Activated CD4-positive, CD25-positive, alpha-beta regulatory T cell treated with anti-CD3 and anti-CD28 coated beads, Interleukin-2, amount 50 U/mL, for 16 hours (primary cell): Measurements from ENCODE around the gene OTC.

Experiments used
- DNase-seq: peaks from one replicate; pipeline ENCODE4 v3.0.0-alpha.2; 2020; ENCODE audit warnings: low read depth, low spot score

OTC gene

GRCh38 chrX:38357747-38358673 lies 5.6 kb downstream of the OTC start:
- no peak for DNase-seq

GRCh38 chrX:38363046-38363445 lies 10.6 kb downstream of the OTC start:
- DNase-seq: no peak

- DNase-seq: no peak
Observed at GRCh38 chrX:38365954-38366353, 13.6 kb downstream of the OTC start.

GRCh38 chrX:38368774-38369173 lies 16.4 kb downstream of the OTC start:
- no peak for DNase-seq

GRCh38 chrX:38371641-38372040 lies 19.2 kb downstream of the OTC start:
- no peak for DNase-seq

DNA sequence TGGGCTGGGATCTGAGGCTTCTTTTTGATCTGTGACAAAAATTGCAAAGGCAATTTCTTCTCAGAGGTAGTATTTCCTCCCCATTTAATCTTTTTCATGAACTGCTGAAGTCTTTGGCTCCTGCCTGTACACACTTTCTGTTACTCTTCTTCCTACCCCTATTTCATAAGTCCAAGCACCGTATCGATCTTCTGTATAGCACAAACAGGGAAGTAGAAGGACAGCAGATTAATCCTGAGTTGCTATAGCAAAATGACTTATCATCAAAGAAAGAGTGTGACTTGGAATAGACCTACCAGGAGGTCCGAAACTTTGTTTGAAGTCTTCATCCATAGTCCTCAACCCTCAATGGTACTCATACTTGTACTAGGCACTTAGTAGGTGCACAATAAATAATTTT lies 22.0 kb downstream of the OTC start:
- no peak for DNase-seq

DNA sequence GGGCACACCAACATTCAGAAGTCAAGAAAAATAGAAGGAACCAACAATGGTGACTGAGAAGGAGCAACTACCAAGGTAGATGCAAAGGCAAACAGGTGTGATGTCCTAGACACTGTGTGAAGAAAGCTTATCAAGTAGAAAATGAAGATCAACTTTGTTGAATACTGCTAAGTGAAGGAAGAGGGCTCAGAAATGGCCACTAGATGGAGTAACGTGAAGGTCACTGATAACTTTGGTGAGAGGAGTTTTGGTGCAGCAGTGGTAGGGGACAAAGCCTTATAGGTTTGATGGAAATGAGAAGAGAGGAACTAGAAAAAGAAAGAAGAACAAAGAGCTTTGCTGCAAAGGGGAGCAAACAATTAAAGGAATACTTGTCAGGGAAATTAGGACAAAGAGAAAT lies 23.5 kb downstream of the OTC start:
- DNase-seq: no peak

- no peak for DNase-seq
Observed at GRCh38 chrX:38376747-38377146, 24.3 kb downstream of the OTC start.

DNA sequence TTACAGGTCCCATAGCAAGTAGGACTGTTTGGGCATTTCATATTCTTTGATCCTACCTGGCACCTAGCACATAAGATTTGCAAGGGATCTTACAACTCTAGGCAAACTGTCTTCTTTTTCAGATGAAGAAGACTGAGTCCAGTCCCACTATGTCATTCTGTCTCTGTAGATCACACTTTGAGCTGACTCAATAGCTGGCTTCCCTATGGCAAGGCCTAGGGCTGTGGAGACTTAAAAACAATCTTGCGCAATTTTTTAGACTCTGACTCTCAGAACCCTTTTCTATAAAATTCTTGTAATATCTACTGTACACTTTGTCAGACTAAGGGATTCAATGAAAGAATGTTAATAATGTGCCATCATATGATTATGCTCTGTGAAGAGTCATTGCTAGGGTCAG lies 26.7 kb downstream of the OTC start:
- DNase-seq: no peak

GRCh38 chrX:38382663-38383062 lies 30.3 kb downstream of the OTC start:
- DNase-seq: no peak

- no peak for DNase-seq
Observed at GRCh38 chrX:38400389-38400910, 48.0 kb downstream of the OTC start.

DNA sequence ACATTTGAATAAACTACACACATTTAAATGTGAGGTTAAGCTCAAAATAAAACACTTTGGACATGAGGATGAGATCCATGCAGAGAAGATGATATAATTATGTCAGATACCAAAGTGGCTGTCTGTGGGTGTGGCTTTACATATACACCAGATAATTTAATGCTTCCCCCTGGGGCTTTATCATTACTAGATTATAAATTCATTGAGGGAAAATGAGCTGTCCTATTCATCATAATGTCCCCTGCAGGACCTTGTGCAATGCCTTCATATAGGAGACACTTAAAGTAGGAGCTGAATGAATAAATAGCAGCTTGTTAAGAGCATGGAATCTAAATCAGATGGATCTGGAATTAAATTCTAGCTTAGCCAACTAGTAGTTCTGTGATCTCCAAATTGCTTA lies 49.7 kb downstream of the OTC start:
- DNase-seq: no peak

GRCh38 chrX:38403834-38404233 lies 51.4 kb downstream of the OTC start:
- DNase-seq: no peak

GRCh38 chrX:38407126-38407525 lies 54.7 kb downstream of the OTC start:
- DNase-seq: no peak

- DNase-seq: no peak
Observed at GRCh38 chrX:38409289-38409688, 56.9 kb downstream of the OTC start.

DNA sequence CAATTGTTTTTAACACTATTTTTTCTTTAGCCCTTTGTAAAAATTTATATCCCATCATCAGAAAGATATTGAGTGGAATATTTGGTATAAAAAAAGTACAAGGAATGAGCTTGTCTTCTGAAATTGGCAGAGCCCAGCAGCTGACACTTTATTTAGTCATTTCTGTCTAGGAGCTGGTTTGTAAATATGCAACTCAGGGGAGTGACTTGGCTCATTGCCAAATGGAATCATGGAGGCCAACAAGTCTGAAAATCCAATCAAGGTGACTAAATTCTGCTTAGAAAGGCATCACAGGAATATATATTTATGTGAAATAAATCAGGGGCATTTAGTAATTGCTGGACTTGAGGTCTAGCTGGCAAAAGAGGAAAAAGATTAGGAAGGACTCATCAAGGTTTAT lies 74.4 kb downstream of the OTC start:
- DNase-seq: no peak

GRCh38 chrX:38431525-38431924 lies 79.1 kb downstream of the OTC start:
- DNase-seq: no peak

DNA sequence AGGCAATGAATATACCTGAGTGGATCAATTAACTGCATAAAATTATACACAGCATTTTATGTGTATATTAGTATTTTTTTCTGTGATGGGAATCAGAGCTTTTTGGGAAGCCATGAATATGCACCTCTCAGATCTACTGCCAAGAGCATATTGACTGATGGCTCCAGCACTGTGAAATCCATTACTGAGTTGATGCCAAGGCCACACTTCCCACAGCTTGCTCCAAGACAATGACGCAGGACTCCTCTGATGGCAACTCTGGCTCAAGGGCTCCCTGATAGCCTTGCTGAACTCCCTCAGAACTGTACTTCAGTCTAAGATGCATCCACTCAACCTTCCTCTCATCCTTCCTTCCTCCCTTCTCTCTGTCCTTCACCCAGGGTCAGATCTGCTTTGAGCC lies 82.7 kb downstream of the OTC start:
- DNase-seq: no peak

DNA sequence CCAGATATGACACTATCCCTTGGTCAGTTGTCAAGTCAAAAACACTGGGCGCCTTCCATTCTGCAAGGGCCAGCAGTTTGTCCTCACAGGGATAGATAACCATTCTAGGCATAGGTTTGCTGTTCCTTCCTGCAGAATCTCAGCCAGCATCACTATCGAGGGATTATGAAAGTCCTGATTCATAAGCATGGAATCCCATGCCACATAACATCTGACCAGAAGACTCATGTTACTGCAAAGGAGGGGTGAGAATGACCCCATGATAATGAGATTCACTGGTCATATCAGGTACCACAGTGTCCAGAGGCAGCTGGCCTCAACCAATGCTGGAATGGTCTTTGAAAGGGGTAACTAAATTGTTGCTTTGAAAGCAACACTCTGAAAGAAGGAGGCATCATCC lies 84.7 kb downstream of the OTC start:
- DNase-seq: no peak

- no peak for DNase-seq
Observed at GRCh38 chrX:38438321-38438720, 85.9 kb downstream of the OTC start.

- DNase-seq: no peak
Observed at GRCh38 chrX:38452603-38453002, 100.2 kb downstream of the OTC start.

DNA sequence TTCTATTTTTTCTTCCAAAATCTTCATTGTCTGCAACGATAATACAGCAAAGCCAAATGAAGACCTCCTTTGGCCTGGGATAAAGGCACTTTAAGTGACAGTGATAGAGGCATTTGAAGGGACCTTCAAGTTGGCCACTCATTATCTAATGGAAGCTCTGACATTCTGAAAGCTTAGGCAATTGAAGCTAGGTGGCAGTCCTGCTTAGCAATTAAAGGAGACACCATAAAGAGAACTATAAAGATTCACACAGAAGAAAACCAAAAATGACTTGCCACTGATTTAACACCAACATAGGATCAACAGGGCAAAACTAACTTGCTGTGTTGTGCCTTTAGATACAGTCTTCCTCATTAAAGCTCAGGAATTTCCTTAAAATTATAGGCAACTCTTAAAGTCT lies 105.7 kb downstream of the OTC start:
- DNase-seq: no peak

DNA sequence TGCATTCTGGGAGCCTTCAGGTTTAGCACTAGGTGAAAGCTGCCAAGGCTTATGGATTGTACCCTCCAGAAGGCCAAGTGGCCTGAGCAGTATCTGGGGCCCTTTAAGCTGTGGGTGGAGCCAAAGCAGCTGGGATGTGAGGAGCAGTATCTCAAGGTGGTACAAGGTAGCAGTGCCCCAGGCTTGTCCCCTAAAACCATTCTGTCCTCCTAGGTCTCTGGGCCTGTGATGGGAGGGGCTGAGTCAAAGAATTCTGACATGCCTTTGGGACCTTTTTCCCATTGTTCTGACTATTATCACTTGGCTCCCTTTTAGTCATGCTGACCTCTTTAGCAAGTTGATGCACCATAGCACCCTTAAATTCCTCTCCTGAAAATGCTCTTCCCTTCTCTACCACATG lies 109.9 kb downstream of the OTC start:
- DNase-seq: no peak

DNA sequence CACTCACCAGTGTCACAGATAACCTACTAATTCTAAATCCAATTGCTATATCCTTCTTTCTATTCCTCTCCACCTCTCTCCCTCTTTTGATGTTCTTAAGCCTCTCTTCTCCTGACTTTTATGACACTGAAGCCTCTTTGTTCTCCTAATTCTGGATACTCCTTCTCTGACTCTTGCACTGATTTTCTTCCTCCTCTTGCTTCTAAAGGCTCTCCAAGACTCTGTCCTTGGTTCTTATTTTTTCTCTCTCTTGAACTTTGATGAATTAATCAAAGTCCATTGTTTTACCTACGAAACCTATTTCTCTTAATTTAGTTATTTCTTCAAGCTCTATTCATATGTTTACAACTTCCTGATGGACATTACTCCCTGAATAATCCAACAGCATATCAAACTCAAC lies 113.3 kb downstream of the OTC start:
- DNase-seq: no peak
